CD14-positive monocyte (primary cell): ENCODE measurements around the gene IL5RA. TPM values are rescaled to one million over a fixed set of nuclear protein-coding genes. Genes with fewer than 3 reads are reported as not detected.

ENCODE experiments used
- DNase-seq, 3 donors: peaks; one replicate each; pipeline ENCODE4 v3.0.0-alpha.2; 2011 to 2022
- H2AFZ ChIP-seq: 2 replicates; pipeline ENCODE4 v1.6.0; 2012; ENCODE audit warnings: mild to moderate bottlenecking, low read depth, low read length, inconsistent platforms; ENCODE audit not compliant: insufficient read depth, poor library complexity, severe bottlenecking
- H3K27ac ChIP-seq, 2 donors: 1 replicate in 1 of 2; 2 replicates in 1 of 2; pipeline ENCODE4 v1.5.1; 2012 to 2013; ENCODE audit warnings: low read length in 2 of 2, control low read depth in 1 of 2, inconsistent platforms in 1 of 2, low read depth in 1 of 2, mild to moderate bottlenecking in 1 of 2
- H3K27me3 ChIP-seq, 2 donors: one replicate each; pipeline versions ENCODE4 v1.6.0 to v1.6.1; 2011 to 2013; ENCODE audit warnings: low read length in 2 of 2; ENCODE audit not compliant: control insufficient read depth in 2 of 2, insufficient read depth in 2 of 2
- H3K36me3 ChIP-seq, 2 donors: replicated peaks in 1 of 2; 1 replicate in 1 of 2; 2 replicates in 1 of 2; pipeline versions ENCODE4 v1.5.1 to v1.6.1; 2012 to 2013; ENCODE audit warnings: low read length in 2 of 2, control low read depth in 1 of 2, inconsistent platforms in 1 of 2, mild to moderate bottlenecking in 1 of 2; ENCODE audit not compliant: insufficient read depth in 2 of 2, control insufficient read depth in 1 of 2
- H3K4me1 ChIP-seq, 2 donors: 1 replicate in 1 of 2; 2 replicates in 1 of 2; pipeline versions ENCODE4 v1.5.1 to v1.6.1; 2012 to 2013; ENCODE audit warnings: low read length in 2 of 2, control low read depth in 1 of 2, inconsistent platforms in 1 of 2, mild to moderate bottlenecking in 1 of 2, moderate library complexity in 1 of 2; ENCODE audit not compliant: insufficient read depth in 2 of 2, control insufficient read depth in 1 of 2
- H3K4me2 ChIP-seq: replicated peaks from 2 replicates; pipeline ENCODE3; 2012; ENCODE audit warnings: low read length, moderate library complexity, mild to moderate bottlenecking; ENCODE audit not compliant: poor library complexity, severe bottlenecking; ENCODE audit errors: extremely low read depth
- H3K4me3 ChIP-seq, 3 experiments: fragments of 200-600 bp in 1 of 3; sonication (generic) in 1 of 3; replicated peaks in 1 of 3; 1 replicate in 2 of 3; 2 replicates in 1 of 3; pipeline ENCODE4 v1.5.1; 2011 to 2013; ENCODE audit warnings: low read length in 3 of 3, mild to moderate bottlenecking in 3 of 3, control low read depth in 2 of 3, low read depth in 2 of 3, inconsistent platforms in 1 of 3, moderate library complexity in 1 of 3
- H3K79me2 ChIP-seq: 2 replicates; pipeline ENCODE4 v1.6.0; 2012; ENCODE audit warnings: mild to moderate bottlenecking, control low read depth, inconsistent platforms, low read length, moderate library complexity; ENCODE audit not compliant: insufficient read depth
- H3K9ac ChIP-seq: 2 replicates; pipeline ENCODE4 v1.6.0; 2017; ENCODE audit warnings: low read length, mild to moderate bottlenecking; ENCODE audit not compliant: insufficient read depth, poor library complexity, severe bottlenecking
- H3K9me3 ChIP-seq, 2 donors: replicated peaks in 1 of 2; 1 replicate in 1 of 2; 2 replicates in 1 of 2; pipeline versions ENCODE4 v1.5.1 to v1.6.1; 2012 to 2013; ENCODE audit warnings: low read length in 2 of 2, control low read depth in 1 of 2; ENCODE audit not compliant: control insufficient read depth in 1 of 2, insufficient read depth in 1 of 2
- H4K20me1 ChIP-seq: 2 replicates; pipeline ENCODE4 v1.6.0; 2012; ENCODE audit warnings: mild to moderate bottlenecking, low read length, control low read depth, moderate library complexity; ENCODE audit not compliant: insufficient read depth
- H3K27ac Mint-ChIP-seq, 7 donors: one replicate each; pipeline ENCODE4 v1.8.0; 2020; ENCODE audit warnings: mild to moderate bottlenecking in 7 of 7, mixed read lengths in 7 of 7, moderate library complexity in 6 of 7, inconsistent platforms in 2 of 7
- H3K27me3 Mint-ChIP-seq, 3 donors: one replicate each; pipeline ENCODE4 v1.8.0; 2021 to 2022; ENCODE audit warnings: low read depth in 3 of 3, mild to moderate bottlenecking in 3 of 3, mixed read lengths in 3 of 3, moderate library complexity in 3 of 3, inconsistent platforms in 1 of 3
- H3K36me3 Mint-ChIP-seq, 2 donors: one replicate each; pipeline ENCODE4 v1.8.0; 2020; ENCODE audit warnings: mixed read lengths in 2 of 2, inconsistent platforms in 1 of 2, mild to moderate bottlenecking in 1 of 2
- H3K4me1 Mint-ChIP-seq: one replicate; pipeline ENCODE4 v1.8.0; 2020; ENCODE audit warnings: mild to moderate bottlenecking, mixed read lengths
- H3K4me3 Mint-ChIP-seq, 2 donors: one replicate each; pipeline ENCODE4 v1.8.0; 2020; ENCODE audit warnings: mild to moderate bottlenecking in 2 of 2, mixed read lengths in 2 of 2, moderate library complexity in 1 of 2
- H3K9me3 Mint-ChIP-seq, 7 donors: one replicate each; pipeline ENCODE4 v1.8.0; 2020 to 2022; ENCODE audit warnings: mixed read lengths in 7 of 7, mild to moderate bottlenecking in 6 of 7, moderate library complexity in 6 of 7, inconsistent platforms in 2 of 7
- CTCF ChIP-seq: fragments of 200-600 bp; IDR thresholded peaks from one replicate; pipeline ENCODE4 v1.8.0; 2022; ENCODE audit warnings: antibody characterized with exemption, mild to moderate bottlenecking
- WGBS: methylation state at CpG from one replicate; pipeline ENCODE4 v1.1.5; 2013; ENCODE audit warnings: missing lambda C conversion rate; ENCODE audit not compliant: insufficient coverage; 5-methylcytosine and 5-hydroxymethylcytosine counted together
- intact Hi-C, 2 donors: fragments of 100-400 bp; cut with micrococcal nuclease; formaldehyde crosslinking; loops; one replicate each; pipeline versions ENCODE4 v1.15.0 to v1.15.1; 2023
- polyA plus RNA-seq, 3 donors: library from polyadenylated mRNA; depleted of rRNA in 1 of 3; unstranded in 2 of 3; stranded (reverse) in 1 of 3; fragments of 300-500 nt in 2 of 3; fragments of >200 nt in 1 of 3; fragmentation: Illumina TruSeq in 2 of 3; gene quantifications; 1 replicate in 2 of 3; 2 replicates in 1 of 3; pipeline ENCODE4 v1.2.3, GENCODE V29; 2012 to 2021

IL5RA gene
- polyA plus RNA-seq, 3 donors: not detected

GRCh38 chr3:3053974-3054373 is 56.2 kb downstream of the IL5RA start:
- no peaks in the 10 kb centered on the region for H3K36me3 Mint-ChIP-seq
- Histone ChIP-seq H3K79me2 (no peaks in the 10 kb centered on the region), H3K4me1 (no peaks in the 10 kb centered on the region), H3K27ac (no peak overlapping the region), H3K36me3 (no peaks in the 10 kb centered on the region), H3K4me3 (no peak overlapping the region), H4K20me1 (no peaks in the 10 kb centered on the region), H3K9ac (no peak overlapping the region), H3K9me3 (no peaks in the 10 kb centered on the region), H2AFZ (no peak overlapping the region), H3K4me2 (no peak overlapping the region), H3K27me3 (no peaks in the 10 kb centered on the region)
- DNase-seq: no peak
- H3K4me1 Mint-ChIP-seq: no peaks in the 10 kb centered on the region
- H3K9me3 Mint-ChIP-seq: peaks cover 0 to 5% (median 2%) of the 10 kb centered on the region in 7 donors
- no peak overlapping the region for H3K27ac Mint-ChIP-seq
- TF ChIP-seq CTCF: no peak
- H3K4me3 Mint-ChIP-seq: no peak overlapping the region
- intact Hi-C loops: no loop called here
- H3K27me3 Mint-ChIP-seq: peaks cover 0 to 2% (median 1%) of the 10 kb centered on the region in 3 donors
- WGBS: 92% methylated on average over 2 of the region's 4 CpGs

- no peak for TF ChIP-seq CTCF
- Histone ChIP-seq H3K4me3 (no peak overlapping the region), H3K27ac (no peak overlapping the region), H3K36me3 (no peaks in the 10 kb centered on the region), H2AFZ (no peak overlapping the region), H3K27me3 (no peaks in the 10 kb centered on the region), H3K9me3 (no peaks in the 10 kb centered on the region), H3K9ac (no peak overlapping the region), H3K4me1 (no peaks in the 10 kb centered on the region), H3K4me2 (no peak overlapping the region), H3K79me2 (no peaks in the 10 kb centered on the region), H4K20me1 (no peaks in the 10 kb centered on the region)
- Mint-ChIP-seq H3K36me3 (no peaks in the 10 kb centered on the region), H3K27me3 (peaks cover 0 to 1% (median 1%) of the 10 kb centered on the region in 3 donors), H3K27ac (no peak overlapping the region), H3K4me1 (no peaks in the 10 kb centered on the region), H3K4me3 (no peak overlapping the region), H3K9me3 (peaks cover 0 to 6% (median 3%) of the 10 kb centered on the region in 7 donors)
- 86% methylated on average over 19 of the region's 25 CpGs for WGBS
- intact Hi-C loops: no loop called here
- DNase-seq: no peak
These were observed 71.8 kb downstream of the IL5RA start for GRCh38 chr3:3038201-3038991.
